GM12801 (cell line): ENCODE results near the gene PIK3R4.

ENCODE experiments used
- TF ChIP-seq, protein P1 (sequence below): IDR thresholded peaks from one replicate; pipeline ENCODE4 v1.5.1; 2011; ENCODE audit warnings: control low read depth; ENCODE audit not compliant: insufficient read length; ENCODE audit errors: extremely low read depth

PIK3R4 gene

DNA sequence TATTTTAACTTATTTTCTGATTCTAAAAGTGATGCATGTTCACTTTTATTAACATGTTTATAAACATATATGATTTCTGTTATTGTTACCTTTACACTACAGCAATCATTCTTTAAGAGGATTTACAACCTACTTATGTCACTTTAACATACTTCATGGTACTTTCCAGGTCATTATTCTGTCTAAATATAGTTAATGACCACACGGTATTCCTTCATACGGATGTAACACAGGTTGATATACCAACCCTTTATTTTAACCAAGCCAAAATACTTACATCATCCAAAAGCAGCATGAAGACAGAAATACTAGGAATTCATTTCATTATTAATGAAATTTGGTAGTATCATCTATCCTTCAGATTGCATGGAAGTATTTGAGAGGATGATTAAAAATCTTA lies 18.6 kb downstream of the PIK3R4 start:
- TF ChIP-seq, protein P1, sequence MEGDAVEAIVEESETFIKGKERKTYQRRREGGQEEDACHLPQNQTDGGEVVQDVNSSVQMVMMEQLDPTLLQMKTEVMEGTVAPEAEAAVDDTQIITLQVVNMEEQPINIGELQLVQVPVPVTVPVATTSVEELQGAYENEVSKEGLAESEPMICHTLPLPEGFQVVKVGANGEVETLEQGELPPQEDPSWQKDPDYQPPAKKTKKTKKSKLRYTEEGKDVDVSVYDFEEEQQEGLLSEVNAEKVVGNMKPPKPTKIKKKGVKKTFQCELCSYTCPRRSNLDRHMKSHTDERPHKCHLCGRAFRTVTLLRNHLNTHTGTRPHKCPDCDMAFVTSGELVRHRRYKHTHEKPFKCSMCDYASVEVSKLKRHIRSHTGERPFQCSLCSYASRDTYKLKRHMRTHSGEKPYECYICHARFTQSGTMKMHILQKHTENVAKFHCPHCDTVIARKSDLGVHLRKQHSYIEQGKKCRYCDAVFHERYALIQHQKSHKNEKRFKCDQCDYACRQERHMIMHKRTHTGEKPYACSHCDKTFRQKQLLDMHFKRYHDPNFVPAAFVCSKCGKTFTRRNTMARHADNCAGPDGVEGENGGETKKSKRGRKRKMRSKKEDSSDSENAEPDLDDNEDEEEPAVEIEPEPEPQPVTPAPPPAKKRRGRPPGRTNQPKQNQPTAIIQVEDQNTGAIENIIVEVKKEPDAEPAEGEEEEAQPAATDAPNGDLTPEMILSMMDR = no peak

DNA sequence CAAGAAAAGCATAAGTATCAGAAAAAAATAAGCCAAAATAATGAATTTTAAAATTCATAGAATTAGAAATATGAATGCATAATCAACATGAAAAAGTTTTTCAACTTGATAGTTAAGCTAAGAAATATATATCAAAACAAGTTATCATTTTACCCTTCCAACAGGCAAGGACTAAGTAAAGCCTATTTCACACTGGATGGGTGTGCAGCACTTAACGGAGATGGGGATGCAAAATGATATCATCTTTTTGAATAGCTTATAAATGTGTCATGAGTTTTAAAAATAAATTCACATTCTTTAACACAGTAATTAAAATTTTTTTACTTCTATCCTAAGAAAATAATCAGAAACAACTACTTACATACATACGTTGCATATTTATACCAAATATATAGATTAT lies 20.9 kb downstream of the PIK3R4 start:
- TF ChIP-seq, protein P1 = no peak

DNA sequence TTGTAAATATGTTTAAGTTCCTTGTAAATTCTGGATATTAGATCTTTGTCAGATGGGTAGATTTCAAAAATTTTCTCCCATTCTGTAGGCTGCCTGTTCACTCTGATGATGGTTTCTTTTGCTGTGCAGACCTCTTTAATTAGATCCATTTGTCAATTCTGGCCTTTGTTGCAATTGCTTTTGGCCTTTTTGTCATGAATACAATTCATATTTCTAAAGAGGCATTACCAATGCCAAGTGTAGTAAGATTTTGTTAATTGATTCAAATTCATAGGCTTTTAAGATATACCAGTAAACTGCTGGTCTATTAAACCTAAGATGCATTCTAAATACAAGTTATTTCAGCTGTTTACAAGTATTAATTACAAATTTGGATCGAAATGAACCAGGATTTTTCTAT lies 31.0 kb downstream of the PIK3R4 start:
- TF ChIP-seq, protein P1 = no peak

DNA sequence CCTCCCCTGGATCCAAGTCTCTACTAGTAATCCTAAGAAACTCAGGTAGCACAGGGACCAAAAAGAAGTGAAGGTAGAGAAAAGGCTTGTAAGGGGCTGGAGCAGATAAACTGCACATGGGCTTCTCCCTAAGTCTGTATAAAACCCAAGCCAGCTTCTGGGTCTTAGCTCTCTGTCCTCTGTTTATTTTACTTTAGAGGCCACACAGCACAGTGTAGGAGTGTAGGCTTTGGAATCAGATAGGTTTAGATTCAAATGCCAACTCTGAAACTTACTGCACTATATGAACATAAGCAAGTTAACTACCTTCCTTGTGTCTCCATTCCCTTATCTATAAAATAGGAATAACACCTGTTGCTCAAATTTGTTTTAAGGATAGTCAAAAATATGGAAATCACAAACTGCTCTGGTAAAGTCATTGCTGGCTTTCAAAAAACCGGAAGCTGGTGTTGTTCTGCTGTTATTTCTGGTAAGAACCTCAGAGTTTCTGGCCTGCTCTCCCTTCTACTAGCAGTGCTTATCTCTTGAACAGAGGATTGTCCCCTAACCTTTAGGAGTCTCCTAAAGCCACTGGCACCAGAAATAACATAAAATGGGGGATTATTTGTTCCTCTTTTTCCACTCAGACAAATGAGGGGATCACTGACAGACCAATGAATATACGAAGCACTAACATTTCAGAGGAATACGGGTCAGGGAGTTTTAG lies 33.8 kb downstream of the PIK3R4 start:
- TF ChIP-seq, protein P1 = no peak

DNA sequence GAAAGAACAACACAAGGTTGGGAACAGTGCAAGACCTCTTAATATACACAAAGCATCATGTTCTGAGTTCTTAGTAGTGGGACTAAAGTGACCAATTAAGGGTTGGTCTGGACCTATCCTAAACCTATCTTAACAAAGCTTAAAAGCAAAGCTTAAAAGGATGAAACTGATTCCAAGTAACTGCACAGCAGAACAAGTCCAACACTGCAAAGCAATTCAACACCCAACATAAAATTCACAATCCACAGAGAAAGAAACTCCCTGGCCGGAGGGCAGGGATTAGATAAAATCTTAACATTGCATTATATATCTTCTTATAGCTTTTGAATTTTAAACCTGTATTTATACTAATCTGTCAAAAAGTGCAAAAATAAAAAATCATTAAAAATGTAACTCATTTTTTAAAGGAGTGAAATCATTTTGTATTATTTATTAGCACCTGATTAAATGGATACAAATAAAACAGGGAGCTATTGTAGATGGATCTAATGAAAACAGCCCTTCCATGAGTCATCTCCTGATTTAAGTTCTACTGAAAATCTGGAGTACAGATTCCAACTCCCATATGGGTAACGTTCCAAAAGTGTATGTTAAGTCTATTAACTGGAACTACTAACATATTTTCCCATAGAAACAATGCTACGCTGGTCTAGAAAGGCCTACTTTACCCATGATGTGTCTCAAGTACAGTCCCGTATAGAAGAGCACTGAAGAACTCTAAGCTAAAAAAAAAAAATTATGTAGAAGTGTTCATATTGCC lies 34.9 kb downstream of the PIK3R4 start:
- TF ChIP-seq, protein P1 = no peak

DNA sequence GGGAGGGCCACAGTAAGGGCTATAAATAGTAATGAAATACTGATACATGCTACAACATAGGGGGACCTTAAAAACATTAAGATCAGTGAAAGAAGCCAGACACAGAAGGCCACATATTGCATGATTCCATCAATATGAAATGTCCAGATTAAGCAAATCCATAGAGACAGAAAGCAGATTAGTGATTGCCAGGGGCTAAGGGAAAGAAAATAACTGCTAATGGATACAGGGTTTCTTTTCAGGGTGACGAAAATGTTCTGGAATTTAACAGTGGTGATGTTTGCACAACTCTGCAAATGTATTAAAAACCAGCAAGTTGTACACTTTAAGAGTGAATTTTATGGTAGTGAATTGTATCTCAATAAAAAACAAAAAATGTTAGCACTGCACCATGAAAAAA lies 37.0 kb downstream of the PIK3R4 start:
- TF ChIP-seq, protein P1 = no peak

DNA sequence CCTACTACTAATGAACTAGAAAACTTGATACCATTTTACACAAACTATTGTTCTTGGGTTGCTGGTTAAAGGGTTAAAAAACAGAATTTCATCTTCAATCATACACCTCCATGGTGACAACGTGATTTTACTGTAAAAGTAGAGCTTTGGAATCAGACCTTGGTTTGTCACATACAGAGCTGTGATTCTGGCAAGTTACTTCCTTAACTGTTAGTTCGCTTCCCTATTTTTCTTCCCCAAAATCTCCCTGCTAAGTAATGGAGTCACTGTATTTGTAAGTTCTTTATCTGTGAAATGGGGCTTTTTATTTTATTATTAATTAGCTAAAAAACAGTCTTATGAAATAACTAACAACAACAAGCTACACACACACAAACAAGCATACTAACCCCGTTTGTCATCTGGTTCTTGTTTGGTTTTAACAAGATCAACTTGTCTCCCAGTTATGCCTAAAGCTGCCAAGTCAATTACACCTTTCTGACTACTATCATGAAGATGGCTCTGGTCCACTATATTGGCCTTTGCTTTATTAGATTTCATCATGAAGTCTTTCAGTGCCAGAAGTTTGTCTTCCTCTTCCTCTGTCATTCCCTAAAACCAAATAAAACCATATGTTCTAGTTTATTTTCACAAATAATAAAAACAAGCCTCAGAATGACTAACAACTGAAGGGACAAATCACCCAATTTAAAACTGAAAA lies 38.6 kb downstream of the PIK3R4 start:
- TF ChIP-seq, protein P1 = no peak
